ENCODE data around the gene CENPA. TPM values are rescaled to one million over a fixed set of nuclear protein-coding genes. Genes with fewer than 3 reads are reported as not detected.
A peak's percentile ranks its signal among the peaks of the same experiment; 100 is the strongest.

CENPA gene
- total RNA-seq, 1 donor from 2014 or later, result not detected

DNA sequence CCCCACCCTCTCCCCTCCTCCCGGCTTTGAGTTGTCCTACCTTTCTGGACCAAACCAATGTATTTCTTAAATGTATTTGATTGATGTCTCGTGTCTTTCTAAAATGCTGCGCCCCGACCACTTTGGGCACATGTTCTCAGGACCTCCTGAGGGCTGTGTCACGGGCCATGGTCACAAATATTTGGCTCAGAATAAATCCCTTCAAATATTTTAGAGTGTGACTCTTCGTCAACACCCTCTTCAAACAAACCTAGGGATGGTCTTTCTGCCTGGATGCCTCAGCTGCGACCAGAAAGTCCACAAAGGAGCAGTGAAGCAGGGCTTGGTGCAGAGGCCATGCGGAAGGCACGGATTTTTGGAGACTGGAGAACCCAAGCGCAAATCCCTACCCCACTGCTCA lies 22.8 kb upstream of the CENPA start:
- H3K4me1 ChIP-seq, result peaks cover 57% of the 10 kb centered on the region

DNA sequence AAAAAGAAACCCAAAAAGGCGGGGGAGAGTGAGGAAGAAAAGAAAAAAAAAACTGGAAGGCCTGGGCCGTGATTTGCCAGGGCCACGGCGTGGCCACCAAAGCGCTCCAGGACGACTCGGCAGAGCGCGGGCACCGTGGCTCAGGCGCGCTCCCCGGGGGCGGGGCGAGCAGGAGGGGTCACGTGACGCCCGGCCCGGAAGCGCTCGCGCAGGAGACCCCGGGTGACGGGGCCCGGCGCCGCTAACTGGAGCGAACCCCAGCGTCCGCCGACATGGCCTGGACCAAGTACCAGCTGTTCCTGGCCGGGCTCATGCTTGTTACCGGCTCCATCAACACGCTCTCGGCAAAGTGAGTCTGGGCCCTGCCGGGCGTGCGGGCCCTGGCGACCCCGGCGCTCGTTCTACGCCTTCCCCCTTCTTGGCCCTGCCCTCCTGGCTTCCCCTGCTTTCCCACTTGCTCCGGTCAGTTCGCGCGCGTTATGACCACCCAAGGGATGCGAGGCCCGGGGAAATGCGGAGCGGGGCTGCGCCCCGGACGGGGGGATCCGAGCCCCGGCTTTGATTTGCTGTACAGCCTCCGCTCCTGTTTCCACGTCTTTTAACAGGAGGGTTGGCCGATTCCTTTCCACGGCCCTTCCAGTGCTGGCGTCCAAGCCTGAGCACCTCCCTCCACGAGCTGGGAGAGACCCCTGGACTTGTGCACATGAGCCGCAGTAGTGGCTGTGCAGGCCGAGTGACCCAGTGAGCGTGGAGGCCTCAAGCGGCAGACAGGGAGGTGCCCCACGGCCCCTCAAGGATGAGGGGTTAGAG lies 21.6 kb upstream of the CENPA start, which contains the start of gene SLC35F6:
SLC35F6 (plus strand) TSS at position 207 of the 810 bp plus-strand sequence; CDS start at position 273, 66 bp downstream.
- intact Hi-C loops (cut with DNase I), result no loop called here
- H3K36me3 ChIP-seq, result no peaks in the 10 kb centered on the region

More for the DNA sequence above, 22.8 kb upstream of the CENPA start:
- H3K27me3 ChIP-seq, result no peaks in the 10 kb centered on the region
- peak overlapping the region; percentile 87 for H3K27ac ChIP-seq
- no peak for DNase-seq (ENCODE audit: extremely low spot score in 2 of 2)
- H3K36me3 ChIP-seq, result no peaks in the 10 kb centered on the region
- H3K4me3 ChIP-seq, result no peak overlapping the region
- H3K9me3 ChIP-seq, result no peaks in the 10 kb centered on the region
- intact Hi-C loops (cut with DNase I), result no loop called here
- TF ChIP-seq, protein P1, sequence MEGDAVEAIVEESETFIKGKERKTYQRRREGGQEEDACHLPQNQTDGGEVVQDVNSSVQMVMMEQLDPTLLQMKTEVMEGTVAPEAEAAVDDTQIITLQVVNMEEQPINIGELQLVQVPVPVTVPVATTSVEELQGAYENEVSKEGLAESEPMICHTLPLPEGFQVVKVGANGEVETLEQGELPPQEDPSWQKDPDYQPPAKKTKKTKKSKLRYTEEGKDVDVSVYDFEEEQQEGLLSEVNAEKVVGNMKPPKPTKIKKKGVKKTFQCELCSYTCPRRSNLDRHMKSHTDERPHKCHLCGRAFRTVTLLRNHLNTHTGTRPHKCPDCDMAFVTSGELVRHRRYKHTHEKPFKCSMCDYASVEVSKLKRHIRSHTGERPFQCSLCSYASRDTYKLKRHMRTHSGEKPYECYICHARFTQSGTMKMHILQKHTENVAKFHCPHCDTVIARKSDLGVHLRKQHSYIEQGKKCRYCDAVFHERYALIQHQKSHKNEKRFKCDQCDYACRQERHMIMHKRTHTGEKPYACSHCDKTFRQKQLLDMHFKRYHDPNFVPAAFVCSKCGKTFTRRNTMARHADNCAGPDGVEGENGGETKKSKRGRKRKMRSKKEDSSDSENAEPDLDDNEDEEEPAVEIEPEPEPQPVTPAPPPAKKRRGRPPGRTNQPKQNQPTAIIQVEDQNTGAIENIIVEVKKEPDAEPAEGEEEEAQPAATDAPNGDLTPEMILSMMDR (IDR thresholded peaks at IDR 0.05), result no peak
- TF ChIP-seq POLR2AphosphoS5 (IDR thresholded peaks at IDR 0.05; ENCODE audit: insufficient read depth in 1 of 2, low read depth in 1 of 2) (no peak), POLR2A (IDR thresholded peaks at IDR 0.05) (no peak)

GRCh38 chr2:26764906-26765305 lies 20.9 kb upstream of the CENPA start:
- DNase-seq (ENCODE audit: extremely low spot score in 2 of 2), result no peak
- Histone ChIP-seq H3K9me3 (no peaks in the 10 kb centered on the region), H3K4me3 (peak overlapping the region; percentile 66 to 89), H3K36me3 (no peaks in the 10 kb centered on the region), H3K27me3 (no peaks in the 10 kb centered on the region), H3K27ac (peak overlapping the region; percentile 87), H3K4me1 (peaks cover 64% of the 10 kb centered on the region)
- intact Hi-C loops (cut with DNase I), result no loop called here
- TF ChIP-seq, protein P1 (IDR thresholded peaks at IDR 0.05), result no peak
- TF ChIP-seq POLR2A (IDR thresholded peaks at IDR 0.05), result no peak
- no peak for TF ChIP-seq POLR2AphosphoS5 (IDR thresholded peaks at IDR 0.05; ENCODE audit: insufficient read depth in 1 of 2, low read depth in 1 of 2)

More for the DNA sequence above, 21.6 kb upstream of the CENPA start, which contains the start of gene SLC35F6:
- peak; percentile 80 to 85 for TF ChIP-seq POLR2A (IDR thresholded peaks at IDR 0.05)
- TF ChIP-seq POLR2AphosphoS5 (IDR thresholded peaks at IDR 0.05; ENCODE audit: insufficient read depth in 1 of 2, low read depth in 1 of 2), result peak; percentile 23 to 94
- TF ChIP-seq, protein P1 (IDR thresholded peaks at IDR 0.05), result no peak
- H3K9me3 ChIP-seq, result no peaks in the 10 kb centered on the region
- H3K4me1 ChIP-seq, result peaks cover 58% of the 10 kb centered on the region
- H3K27me3 ChIP-seq, result no peaks in the 10 kb centered on the region
- H3K27ac ChIP-seq, result peak within 1 kb of the TSS; percentile 87
- H3K4me3 ChIP-seq, result peak within 1 kb of the TSS; percentile 66 to 89
- DNase-seq (ENCODE audit: extremely low spot score in 2 of 2), result no peak

- Histone ChIP-seq H3K27me3 (no peaks in the 10 kb centered on the region), H3K27ac (peak overlapping the region; percentile 87), H3K4me3 (peak overlapping the region; percentile 66 to 89), H3K36me3 (no peaks in the 10 kb centered on the region), H3K9me3 (no peaks in the 10 kb centered on the region), H3K4me1 (peaks cover 71% of the 10 kb centered on the region)
- DNase-seq (ENCODE audit: extremely low spot score in 2 of 2), result no peak
- intact Hi-C loops (cut with DNase I), result no loop called here
- TF ChIP-seq, protein P1 (IDR thresholded peaks at IDR 0.05), result no peak
- no peak for TF ChIP-seq POLR2A (IDR thresholded peaks at IDR 0.05)
- no peak for TF ChIP-seq POLR2AphosphoS5 (IDR thresholded peaks at IDR 0.05; ENCODE audit: insufficient read depth in 1 of 2, low read depth in 1 of 2)
These were observed 20.2 kb upstream of the CENPA start for GRCh38 chr2:26765475-26766200.
